Liver (tissue), 3 donors: Measurements from ENCODE around the gene FOXN4.

Source experiments
- CTCF ChIP-seq: fragments of 150-350 bp; IDR thresholded peaks from 2 replicates; pipeline ENCODE4 v1.5.1; 2017; ENCODE audit warnings: improper control_type of control experiment, low read depth, low read length; ENCODE audit not compliant: missing input control
- EGR1 ChIP-seq, 2 donors: IDR thresholded peaks; 2 replicates each; pipeline ENCODE4 v1.6.1; 2016 to 2018; ENCODE audit warnings: antibody characterized with exemption in 2 of 2, low read depth in 2 of 2
- FOXA1 ChIP-seq: IDR thresholded peaks from 2 replicates; pipeline ENCODE4 v1.6.1; 2016; ENCODE audit warnings: antibody characterized with exemption
- JUND ChIP-seq, 2 donors: IDR thresholded peaks; 2 replicates each; pipeline ENCODE4 v1.6.1; 2016; ENCODE audit warnings: antibody characterized with exemption in 2 of 2
- MAX ChIP-seq: IDR thresholded peaks from 2 replicates; pipeline ENCODE4 v1.6.1; 2016; ENCODE audit warnings: antibody characterized with exemption
- TAF1 ChIP-seq: conservative IDR thresholded peaks from 2 replicates; pipeline ENCODE4 v1.6.1; 2016; ENCODE audit warnings: antibody characterized with exemption, mild to moderate bottlenecking
- donor health status: healthy.
- donor health status: healthy.

GRCh38 chr12:109296431-109296830, 12.7 kb downstream of the FOXN4 start:
- TF ChIP-seq CTCF (no peak), JUND (IDR thresholded peaks at IDR 0.05) (no peak), MAX (no peak), FOXA1 (no peak), EGR1 (IDR thresholded peaks at IDR 0.05; ENCODE audit: low read depth in 2 of 2) (no peak), TAF1 (no peak)
